CD4-positive, alpha-beta T cell treated with Interleukin-6 at 100 ng/mL for 8 hours (primary cell): ENCODE measurements around the gene COX8A.

Source experiments
- DNase-seq: peaks from one replicate; pipeline ENCODE4 v3.0.0-alpha.2; 2020; ENCODE audit warnings: mixed read lengths, low spot score

The COX8A gene

GRCh38 chr11:64003807-64004589, 29.6 kb downstream of the COX8A start:
- DNase-seq, result no peak

- no peak for DNase-seq
These were observed 30.2 kb downstream of the COX8A start for GRCh38 chr11:64004590-64004984.

- DNase-seq, result no peak
These were observed 31.3 kb downstream of the COX8A start for GRCh38 chr11:64005691-64006090.

- DNase-seq, result no peak
These were observed 32.0 kb downstream of the COX8A start for GRCh38 chr11:64006398-64006797.

GRCh38 chr11:64007160-64007628, 32.8 kb downstream of the COX8A start:
- no peak for DNase-seq

GRCh38 chr11:64007629-64008282, 33.3 kb downstream of the COX8A start:
- DNase-seq, result no peak

- no peak for DNase-seq
These were observed 34.0 kb downstream of the COX8A start for GRCh38 chr11:64008283-64008913.

- no peak for DNase-seq
These were observed 34.7 kb downstream of the COX8A start for GRCh38 chr11:64008914-64009633.

GRCh38 chr11:64009710-64010109, 35.3 kb downstream of the COX8A start:
- no peak for DNase-seq

GRCh38 chr11:64010783-64011182, 36.4 kb downstream of the COX8A start:
- no peak for DNase-seq

GRCh38 chr11:64011371-64011770, 37.0 kb downstream of the COX8A start:
- DNase-seq, result no peak

GRCh38 chr11:64013141-64013896, 38.9 kb downstream of the COX8A start:
- DNase-seq, result no peak

- no peak for DNase-seq
These were observed 39.9 kb downstream of the COX8A start for GRCh38 chr11:64014356-64014755.

GRCh38 chr11:64015510-64015909, 41.1 kb downstream of the COX8A start:
- no peak for DNase-seq

GRCh38 chr11:64015935-64016845, 41.8 kb downstream of the COX8A start:
- DNase-seq, result no peak

- DNase-seq, result no peak
These were observed 43.5 kb downstream of the COX8A start for GRCh38 chr11:64017945-64018224.

GRCh38 chr11:64018310-64018709, 43.9 kb downstream of the COX8A start:
- DNase-seq, result no peak

- DNase-seq, result no peak
These were observed 45.0 kb downstream of the COX8A start for GRCh38 chr11:64019106-64020037.

GRCh38 chr11:64020976-64021756, 46.7 kb downstream of the COX8A start:
- DNase-seq, result no peak
